Neuron (in vitro differentiated cells): ENCODE data around the gene GPATCH2L.

Experiments used
- H2AFZ ChIP-seq: one replicate; pipeline ENCODE4 v1.6.1; 2013; ENCODE audit warnings: low read depth, mild to moderate bottlenecking, inconsistent platforms, low read length, moderate library complexity
- H3K27me3 ChIP-seq: one replicate; pipeline ENCODE4 v1.6.1; 2013; ENCODE audit warnings: low read length; ENCODE audit not compliant: insufficient read depth
- H3K36me3 ChIP-seq: one replicate; pipeline ENCODE4 v1.6.1; 2013; ENCODE audit warnings: low read length; ENCODE audit not compliant: insufficient read depth
- H3K4me1 ChIP-seq: one replicate; pipeline ENCODE4 v1.6.1; 2013; ENCODE audit warnings: low read length; ENCODE audit not compliant: insufficient read depth
- H3K4me3 ChIP-seq: 2 replicates; pipeline ENCODE4 v1.5.1; 2013; ENCODE audit warnings: mild to moderate bottlenecking, low read length, moderate library complexity
- H3K9me3 ChIP-seq: one replicate; pipeline ENCODE4 v1.6.1; 2013; ENCODE audit warnings: low read length

GPATCH2L gene

GRCh38 chr14:76125511-76125910 is 26.2 kb upstream of the GPATCH2L start:
- Histone ChIP-seq H3K4me3 (no peak overlapping the region), H3K27me3 (peaks cover 8% of the 10 kb centered on the region), H2AFZ (no peak overlapping the region)

GRCh38 chr14:76126076-76126475 is 25.6 kb upstream of the GPATCH2L start:
- Histone ChIP-seq H3K9me3 (no peaks in the 10 kb centered on the region), H3K36me3 (no peaks in the 10 kb centered on the region), H3K27me3 (peaks cover 14% of the 10 kb centered on the region), H3K4me1 (no peaks in the 10 kb centered on the region), H2AFZ (no peak overlapping the region), H3K4me3 (no peak overlapping the region)

More at GRCh38 chr14:76125511-76125910, 26.2 kb upstream of the GPATCH2L start:
- Histone ChIP-seq H3K9me3 (no peaks in the 10 kb centered on the region), H3K4me1 (no peaks in the 10 kb centered on the region), H3K36me3 (no peaks in the 10 kb centered on the region)

GRCh38 chr14:76129851-76130576 is 21.7 kb upstream of the GPATCH2L start:
- no peak overlapping the region for H3K4me3 ChIP-seq
- H3K9me3 ChIP-seq, result no peaks in the 10 kb centered on the region
- H3K36me3 ChIP-seq, result no peaks in the 10 kb centered on the region
- peaks cover 5% of the 10 kb centered on the region for H3K4me1 ChIP-seq
- H3K27me3 ChIP-seq, result peaks cover 22% of the 10 kb centered on the region
- H2AFZ ChIP-seq, result no peak overlapping the region

- Histone ChIP-seq H3K27me3 (peaks cover 35% of the 10 kb centered on the region), H3K4me1 (peaks cover 5% of the 10 kb centered on the region), H3K36me3 (no peaks in the 10 kb centered on the region), H3K4me3 (no peak overlapping the region), H2AFZ (no peak overlapping the region), H3K9me3 (no peaks in the 10 kb centered on the region)
Observed at GRCh38 chr14:76131071-76131965, 20.4 kb upstream of the GPATCH2L start.

GRCh38 chr14:76133103-76133502 is 18.6 kb upstream of the GPATCH2L start:
- Histone ChIP-seq H3K4me3 (no peak overlapping the region), H3K4me1 (peaks cover 5% of the 10 kb centered on the region), H3K9me3 (no peaks in the 10 kb centered on the region), H3K27me3 (peaks cover 46% of the 10 kb centered on the region), H3K36me3 (no peaks in the 10 kb centered on the region), H2AFZ (no peak overlapping the region)

GRCh38 chr14:76134231-76134630 is 17.5 kb upstream of the GPATCH2L start:
- Histone ChIP-seq H3K27me3 (peaks cover 46% of the 10 kb centered on the region), H3K36me3 (no peaks in the 10 kb centered on the region)

GRCh38 chr14:76135722-76136121 is 16.0 kb upstream of the GPATCH2L start:
- no peaks in the 10 kb centered on the region for H3K36me3 ChIP-seq
- no peaks in the 10 kb centered on the region for H3K9me3 ChIP-seq
- H3K27me3 ChIP-seq, result peaks cover 35% of the 10 kb centered on the region
- H3K4me1 ChIP-seq, result peaks cover 9% of the 10 kb centered on the region
- H3K4me3 ChIP-seq, result no peak overlapping the region
- no peak overlapping the region for H2AFZ ChIP-seq

More at GRCh38 chr14:76134231-76134630, 17.5 kb upstream of the GPATCH2L start:
- Histone ChIP-seq H3K9me3 (no peaks in the 10 kb centered on the region), H3K4me3 (no peak overlapping the region), H3K4me1 (peaks cover 8% of the 10 kb centered on the region), H2AFZ (no peak overlapping the region)

- peaks cover 29% of the 10 kb centered on the region for H3K27me3 ChIP-seq
- H3K9me3 ChIP-seq, result no peaks in the 10 kb centered on the region
- H3K4me3 ChIP-seq, result no peak overlapping the region
- H2AFZ ChIP-seq, result no peak overlapping the region
- no peaks in the 10 kb centered on the region for H3K36me3 ChIP-seq
- peaks cover 8% of the 10 kb centered on the region for H3K4me1 ChIP-seq
Observed at GRCh38 chr14:76136476-76137110, 15.1 kb upstream of the GPATCH2L start.

GRCh38 chr14:76138119-76138757 is 13.5 kb upstream of the GPATCH2L start:
- Histone ChIP-seq H3K27me3 (peaks cover 26% of the 10 kb centered on the region), H3K4me1 (peaks cover 5% of the 10 kb centered on the region), H3K4me3 (peak overlapping the region; percentile 55), H2AFZ (peak overlapping the region; percentile 99), H3K36me3 (no peaks in the 10 kb centered on the region), H3K9me3 (no peaks in the 10 kb centered on the region)

GRCh38 chr14:76138758-76139723 is 12.7 kb upstream of the GPATCH2L start:
- H3K27me3 ChIP-seq, result peaks cover 26% of the 10 kb centered on the region
- peak overlapping the region; percentile 99 for H2AFZ ChIP-seq
- no peaks in the 10 kb centered on the region for H3K36me3 ChIP-seq
- peaks cover 5% of the 10 kb centered on the region for H3K4me1 ChIP-seq
- H3K4me3 ChIP-seq, result peak overlapping the region; percentile 55
- no peaks in the 10 kb centered on the region for H3K9me3 ChIP-seq

GRCh38 chr14:76143642-76144041 is 8.1 kb upstream of the GPATCH2L start:
- peaks cover 5% of the 10 kb centered on the region for H3K4me1 ChIP-seq
- no peak overlapping the region for H3K4me3 ChIP-seq
- no peak overlapping the region for H2AFZ ChIP-seq
- peaks cover 6% of the 10 kb centered on the region for H3K27me3 ChIP-seq
- no peaks in the 10 kb centered on the region for H3K9me3 ChIP-seq
- no peaks in the 10 kb centered on the region for H3K36me3 ChIP-seq

GRCh38 chr14:76146976-76147375 is 4.7 kb upstream of the GPATCH2L start:
- peaks cover 9% of the 10 kb centered on the region for H3K27me3 ChIP-seq

More at GRCh38 chr14:76146976-76147375, 4.7 kb upstream of the GPATCH2L start:
- Histone ChIP-seq H3K4me1 (no peaks in the 10 kb centered on the region), H2AFZ (no peak overlapping the region), H3K9me3 (no peaks in the 10 kb centered on the region), H3K36me3 (no peaks in the 10 kb centered on the region), H3K4me3 (no peak overlapping the region)
